Mesenchymal stem cell (in vitro differentiated cells and primary cell): Measurements from ENCODE around the gene LDAH.

Source experiments
- DNase-seq: peaks from one replicate; pipeline ENCODE4 v3.0.0-alpha.2; 2013
- H2AFZ ChIP-seq: one replicate; pipeline ENCODE4 v1.6.1; 2013; ENCODE audit warnings: low read depth, mild to moderate bottlenecking, control low read depth, inconsistent platforms, low read length, moderate library complexity
- H2AK5ac ChIP-seq: 2 replicates; pipeline ENCODE4 v1.6.1; 2013; ENCODE audit warnings: low read length, moderate library complexity, mild to moderate bottlenecking, inconsistent platforms; ENCODE audit not compliant: severe bottlenecking
- H2BK120ac ChIP-seq: one replicate; pipeline ENCODE4 v1.6.1; 2013; ENCODE audit warnings: low read depth, mild to moderate bottlenecking, inconsistent platforms, low read length, moderate library complexity
- H2BK12ac ChIP-seq, 2 experiments: one replicate each; pipeline ENCODE4 v1.6.1; 2013; ENCODE audit warnings: inconsistent platforms in 2 of 2, low read length in 2 of 2, mild to moderate bottlenecking in 2 of 2, moderate library complexity in 2 of 2, control low read depth in 1 of 2
- H2BK15ac ChIP-seq: one replicate; pipeline ENCODE4 v1.6.1; 2013; ENCODE audit warnings: mild to moderate bottlenecking, low read depth, inconsistent platforms; ENCODE audit not compliant: poor library complexity, severe bottlenecking
- H2BK5ac ChIP-seq: 2 replicates; pipeline ENCODE4 v1.6.1; 2013; ENCODE audit warnings: low read depth, mild to moderate bottlenecking, low read length, control low read depth, inconsistent platforms; ENCODE audit not compliant: poor library complexity, severe bottlenecking
- H3K14ac ChIP-seq, 2 experiments: one replicate each; pipeline ENCODE4 v1.6.1; 2013; ENCODE audit warnings: inconsistent platforms in 2 of 2, low read length in 2 of 2, control low read depth in 1 of 2, mild to moderate bottlenecking in 1 of 2, moderate library complexity in 1 of 2
- H3K18ac ChIP-seq, 2 experiments: one replicate each; pipeline ENCODE4 v1.6.1; 2013; ENCODE audit warnings: inconsistent platforms in 2 of 2, low read length in 2 of 2, control low read depth in 1 of 2, low read depth in 1 of 2, mild to moderate bottlenecking in 1 of 2
- H3K23ac ChIP-seq, 2 experiments: one replicate each; pipeline ENCODE4 v1.6.1; 2013; ENCODE audit warnings: inconsistent platforms in 2 of 2, low read length in 2 of 2, mild to moderate bottlenecking in 2 of 2, moderate library complexity in 2 of 2, control low read depth in 1 of 2
- H3K27ac ChIP-seq: 2 replicates; pipeline ENCODE4 v1.5.1; 2013; ENCODE audit warnings: mild to moderate bottlenecking, moderate library complexity, low read length, control low read depth, inconsistent platforms; ENCODE audit not compliant: poor library complexity, severe bottlenecking
- H3K27me3 ChIP-seq, 2 experiments: 2 replicates each; pipeline versions ENCODE4 v1.6.1 to v1.7.0; 2013; ENCODE audit warnings: low read length in 2 of 2, mild to moderate bottlenecking in 2 of 2, moderate library complexity in 2 of 2, control low read depth in 1 of 2, inconsistent platforms in 1 of 2; ENCODE audit not compliant: control insufficient read depth in 1 of 2, insufficient read depth in 1 of 2
- H3K36me3 ChIP-seq, 2 experiments: 2 replicates each; pipeline versions ENCODE4 v1.6.1 to v1.7.0; 2013; ENCODE audit warnings: low read length in 2 of 2, control low read depth in 1 of 2, inconsistent platforms in 1 of 2, low read depth in 1 of 2, mild to moderate bottlenecking in 1 of 2; ENCODE audit not compliant: insufficient read depth in 2 of 2, control insufficient read depth in 1 of 2
- H3K4ac ChIP-seq, 2 experiments: one replicate each; pipeline ENCODE4 v1.6.1; 2013; ENCODE audit warnings: inconsistent platforms in 2 of 2, low read length in 2 of 2, mild to moderate bottlenecking in 2 of 2, moderate library complexity in 2 of 2, control low read depth in 1 of 2, low read depth in 1 of 2
- H3K4me1 ChIP-seq: 2 replicates; pipeline ENCODE4 v1.6.1; 2013; ENCODE audit warnings: low read depth, low read length, control low read depth; ENCODE audit not compliant: control insufficient read depth, insufficient read depth
- H3K4me2 ChIP-seq: 2 replicates; pipeline ENCODE4 v1.6.1; 2013; ENCODE audit warnings: low read length, mild to moderate bottlenecking, inconsistent platforms; ENCODE audit not compliant: poor library complexity, severe bottlenecking
- H3K4me3 ChIP-seq, 2 experiments: 2 replicates each; pipeline versions ENCODE4 v1.5.1 to v1.7.0; 2013; ENCODE audit warnings: low read length in 2 of 2, mild to moderate bottlenecking in 2 of 2, control low read depth in 1 of 2, low read depth in 1 of 2; ENCODE audit not compliant: insufficient read depth in 1 of 2
- H3K79me1 ChIP-seq: replicated peaks from 2 replicates; pipeline ENCODE4 v1.6.1; 2013; ENCODE audit warnings: mild to moderate bottlenecking, control low read depth, low read length, inconsistent platforms; ENCODE audit not compliant: poor library complexity, severe bottlenecking
- H3K9ac ChIP-seq: 2 replicates; pipeline ENCODE4 v1.7.0; 2013; ENCODE audit warnings: mild to moderate bottlenecking, low read length, moderate library complexity
- H3K9me3 ChIP-seq: 2 replicates; pipeline ENCODE4 v1.7.0; 2013; ENCODE audit warnings: mild to moderate bottlenecking, low read length; ENCODE audit not compliant: control insufficient read depth
- H4K8ac ChIP-seq: one replicate; pipeline ENCODE4 v1.6.1; 2013; ENCODE audit warnings: inconsistent platforms, mild to moderate bottlenecking, low read length, moderate library complexity
- H4K91ac ChIP-seq: one replicate; pipeline ENCODE4 v1.6.1; 2013; ENCODE audit warnings: mild to moderate bottlenecking, low read length, inconsistent platforms
- WGBS: methylation state at CpG from one replicate; pipeline ENCODE4 v1.1.7; 2013; ENCODE audit warnings: mixed read lengths; 5-methylcytosine and 5-hydroxymethylcytosine counted together

The LDAH gene

DNA sequence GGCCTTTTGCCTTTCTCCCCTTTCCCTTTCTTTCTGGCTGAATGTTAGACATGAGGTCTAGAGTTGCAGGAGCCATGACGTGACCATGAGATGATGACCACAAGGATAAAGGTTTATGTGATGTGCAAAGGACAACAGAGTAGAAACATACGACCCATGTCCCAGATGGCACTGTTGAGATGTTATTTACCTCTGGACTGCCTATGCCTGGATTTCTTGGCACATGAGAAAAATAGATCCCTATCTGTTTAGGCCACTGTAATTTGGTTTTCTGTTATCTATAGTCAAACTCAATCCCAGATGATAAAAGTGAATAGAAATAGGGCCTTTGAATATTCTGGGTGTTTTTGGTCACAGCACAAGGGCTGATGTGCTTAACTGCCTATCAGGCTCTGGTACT lies 97.1 kb downstream of the LDAH start:
- Histone ChIP-seq H2BK5ac (no peak overlapping the region), H3K27ac (no peak overlapping the region), H2BK12ac (no peak overlapping the region), H3K18ac (no peak overlapping the region), H2BK15ac (no peak overlapping the region), H4K8ac (no peak overlapping the region), H3K27me3 (no peaks in the 10 kb centered on the region), H2BK120ac (no peak overlapping the region), H3K23ac (no peak overlapping the region), H3K4me3 (no peak overlapping the region), H3K9me3 (no peaks in the 10 kb centered on the region), H2AFZ (no peak overlapping the region), H3K4ac (no peak overlapping the region), H3K79me1 (peaks cover 8% of the 10 kb centered on the region), H4K91ac (no peak overlapping the region), H3K4me1 (peaks cover 7% of the 10 kb centered on the region), H3K36me3 (peaks cover 0 to 7% of the 10 kb centered on the region in 2 experiments), H2AK5ac (peak overlapping the region; percentile 80), H3K14ac (no peak overlapping the region), H3K9ac (no peak overlapping the region), H3K4me2 (no peak overlapping the region)
- WGBS = 94% methylated on average over 2 of the region's 2 CpGs
- no peak for DNase-seq

DNA sequence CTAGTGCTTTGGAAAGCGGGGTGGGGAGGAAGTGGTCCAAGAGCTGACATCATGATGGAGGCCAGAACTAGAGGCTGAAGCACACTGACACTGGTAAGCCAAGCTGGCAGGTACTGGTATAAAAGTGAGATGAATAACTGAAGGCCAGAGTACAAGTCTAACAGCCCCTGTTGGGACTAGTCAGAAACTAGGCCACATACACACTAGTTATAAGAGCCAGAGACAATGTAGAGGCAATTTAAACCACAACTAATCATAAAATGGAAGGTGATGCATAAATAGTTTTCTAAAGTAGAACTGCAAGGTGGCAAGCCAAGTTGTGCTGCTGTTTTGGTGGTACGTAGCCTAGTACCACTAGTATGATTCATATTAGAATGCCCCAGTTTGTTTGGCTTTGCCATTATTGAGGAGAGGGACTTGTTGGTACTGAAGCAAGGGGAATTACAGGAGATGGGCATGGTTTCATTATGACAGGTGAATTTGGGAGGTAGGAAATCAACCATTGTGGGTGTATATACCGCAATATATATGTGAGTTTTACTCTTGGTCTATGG lies 98.3 kb downstream of the LDAH start:
- no peak overlapping the region for H2BK15ac ChIP-seq
- no peak overlapping the region for H2BK120ac ChIP-seq
- H3K18ac ChIP-seq = no peak overlapping the region
- no peak overlapping the region for H2BK5ac ChIP-seq
- H3K27me3 ChIP-seq = no peaks in the 10 kb centered on the region
- H3K36me3 ChIP-seq = peaks cover 0 to 7% of the 10 kb centered on the region in 2 experiments
- peaks cover under 1% of the 10 kb centered on the region for H3K9me3 ChIP-seq
- no peak overlapping the region for H3K4me3 ChIP-seq
- no peak overlapping the region for H3K14ac ChIP-seq
- H4K8ac ChIP-seq = no peak overlapping the region
- H3K9ac ChIP-seq = no peak overlapping the region
- H3K23ac ChIP-seq = no peak overlapping the region
- peaks cover 5% of the 10 kb centered on the region for H3K4me1 ChIP-seq
- DNase-seq = no peak
- peaks cover 8% of the 10 kb centered on the region for H3K79me1 ChIP-seq
- 100% methylated on average over 2 of the region's 3 CpGs for WGBS
- H2BK12ac ChIP-seq = no peak overlapping the region
- peak overlapping the region; percentile 93 for H2AK5ac ChIP-seq
- H3K4me2 ChIP-seq = no peak overlapping the region
- H3K4ac ChIP-seq = no peak overlapping the region
- H2AFZ ChIP-seq = no peak overlapping the region
- H4K91ac ChIP-seq = no peak overlapping the region
- H3K27ac ChIP-seq = peak overlapping the region; percentile 33

DNA sequence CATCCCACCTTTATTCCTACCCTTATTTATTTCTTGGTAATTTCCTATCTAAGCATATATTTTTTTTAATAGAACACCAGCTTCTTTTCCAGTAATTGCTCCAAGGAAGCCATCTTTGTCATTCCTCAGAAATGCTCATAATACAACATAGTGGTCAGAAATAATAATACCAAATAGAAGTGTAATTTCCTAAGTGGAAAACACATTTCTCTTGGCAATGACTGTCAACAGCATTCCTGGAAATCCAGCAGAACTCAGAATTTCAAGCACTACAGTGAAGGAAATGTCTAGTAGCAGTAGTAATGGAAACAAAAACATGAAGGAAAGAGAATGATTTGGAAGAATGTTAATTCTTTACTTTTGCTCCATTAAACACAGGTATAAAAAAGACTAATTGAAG lies 99.4 kb downstream of the LDAH start:
- DNase-seq = peak; percentile 24
- Histone ChIP-seq H3K4me1 (peaks cover 3% of the 10 kb centered on the region), H3K23ac (no peak overlapping the region), H3K27me3 (no peaks in the 10 kb centered on the region), H3K27ac (peak overlapping the region; percentile 30), H4K91ac (no peak overlapping the region), H3K36me3 (peaks cover 0 to 7% of the 10 kb centered on the region in 2 experiments), H3K14ac (no peak overlapping the region), H2BK5ac (no peak overlapping the region), H3K18ac (no peak overlapping the region), H3K4ac (no peak overlapping the region), H4K8ac (no peak overlapping the region), H3K9ac (no peak overlapping the region), H2BK15ac (no peak overlapping the region), H3K4me3 (no peak overlapping the region), H2BK120ac (no peak overlapping the region), H2BK12ac (no peak overlapping the region), H2AFZ (no peak overlapping the region), H3K79me1 (peaks cover 8% of the 10 kb centered on the region), H2AK5ac (no peak overlapping the region), H3K4me2 (no peak overlapping the region), H3K9me3 (peaks cover 10% of the 10 kb centered on the region)

DNA sequence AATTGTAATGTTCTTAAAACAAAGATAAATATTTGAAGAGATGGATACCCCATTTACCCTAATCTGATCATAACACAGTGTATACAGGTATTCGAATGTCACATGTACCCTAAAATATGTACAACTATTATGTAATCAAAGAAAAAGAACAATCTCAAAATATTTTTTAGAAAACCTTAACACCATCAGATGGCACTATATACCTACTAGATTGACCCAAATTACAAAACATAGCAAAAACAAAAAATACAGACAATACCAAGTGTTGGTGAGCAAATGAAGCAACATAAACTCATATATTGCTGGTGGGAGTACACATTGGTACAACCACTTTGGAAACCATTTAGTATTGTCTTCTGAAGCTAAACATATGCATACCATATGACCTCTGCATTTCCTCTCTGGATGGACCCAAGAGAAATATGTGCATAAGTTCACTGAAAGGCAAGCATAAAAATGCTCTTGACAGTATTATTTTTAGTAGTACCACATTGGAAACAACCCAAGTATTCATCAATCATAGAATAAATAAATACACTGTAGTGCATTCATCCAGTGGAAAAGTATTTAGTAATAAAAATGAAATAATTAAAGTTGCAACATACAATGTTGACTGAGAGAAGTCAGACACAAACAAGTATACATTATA lies 100.2 kb downstream of the LDAH start:
- Histone ChIP-seq H3K79me1 (peaks cover 8% of the 10 kb centered on the region), H2BK120ac (no peak overlapping the region), H4K91ac (no peak overlapping the region), H3K4me1 (peaks cover 1% of the 10 kb centered on the region), H3K14ac (no peak overlapping the region), H3K4me3 (no peak overlapping the region), H3K4me2 (no peak overlapping the region), H3K9ac (no peak overlapping the region), H2BK5ac (no peak overlapping the region), H3K36me3 (peaks cover under 1 to 7% of the 10 kb centered on the region in 2 experiments), H2AFZ (no peak overlapping the region), H2BK15ac (no peak overlapping the region), H3K18ac (no peak overlapping the region), H3K9me3 (peaks cover 18% of the 10 kb centered on the region), H3K23ac (no peak overlapping the region), H4K8ac (no peak overlapping the region), H3K27ac (no peak overlapping the region), H3K4ac (no peak overlapping the region), H2AK5ac (no peak overlapping the region), H3K27me3 (no peaks in the 10 kb centered on the region), H2BK12ac (no peak overlapping the region)
- 100% methylated on average over 1 of the region's 1 CpG for WGBS
- no peak for DNase-seq
